GM12878 (cell line): ENCODE results near the gene PGAP6.

Source experiments
- POLR2AphosphoS5 ChIP-seq: IDR thresholded peaks from 2 replicates; pipeline ENCODE4 v1.6.1; 2011; ENCODE audit warnings: mild to moderate bottlenecking, low read length, inconsistent platforms
- RCOR1 ChIP-seq: conservative IDR thresholded peaks from 2 replicates; pipeline ENCODE4 v1.6.1; 2012; ENCODE audit warnings: low read depth, low read length, improper control_type of control experiment
- TF ChIP-seq, protein P1 (sequence below), 3 experiments: IDR thresholded peaks in 2 of 3; conservative IDR thresholded peaks in 1 of 3; 2 replicates each; pipeline ENCODE4 v1.5.1; 2011; ENCODE audit warnings: low read depth in 3 of 3, low read length in 3 of 3, mild to moderate bottlenecking in 3 of 3, control low read depth in 2 of 3, moderate library complexity in 2 of 3, inconsistent platforms in 1 of 3, mixed read lengths in 1 of 3; ENCODE audit not compliant: control insufficient read depth in 2 of 3, insufficient read depth in 1 of 3; ENCODE audit errors: extremely low read depth in 1 of 3

DNA sequence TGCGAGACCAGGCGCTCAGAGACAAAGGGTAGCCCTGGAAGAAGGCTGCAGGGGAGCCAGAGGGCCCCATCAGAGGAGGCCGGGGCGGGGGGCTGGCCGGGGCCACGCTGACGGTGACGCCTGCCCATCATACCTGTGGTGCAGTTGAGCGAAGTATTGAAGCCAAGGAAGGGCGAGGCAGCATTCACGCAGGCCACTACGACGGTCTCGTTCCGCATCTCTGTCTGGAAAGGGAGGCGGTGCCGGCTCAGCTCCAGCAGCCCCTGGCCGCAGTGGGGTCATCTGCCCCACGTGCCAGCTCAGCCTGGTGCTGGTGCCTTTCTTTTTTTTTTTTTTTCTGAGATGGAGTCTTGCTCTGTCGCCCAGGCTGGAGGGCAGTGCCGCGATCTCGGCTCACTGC, 6.6 kb downstream of the PGAP6 start:
- TF ChIP-seq POLR2AphosphoS5 (no peak), RCOR1 (no peak)
- TF ChIP-seq, protein P1, sequence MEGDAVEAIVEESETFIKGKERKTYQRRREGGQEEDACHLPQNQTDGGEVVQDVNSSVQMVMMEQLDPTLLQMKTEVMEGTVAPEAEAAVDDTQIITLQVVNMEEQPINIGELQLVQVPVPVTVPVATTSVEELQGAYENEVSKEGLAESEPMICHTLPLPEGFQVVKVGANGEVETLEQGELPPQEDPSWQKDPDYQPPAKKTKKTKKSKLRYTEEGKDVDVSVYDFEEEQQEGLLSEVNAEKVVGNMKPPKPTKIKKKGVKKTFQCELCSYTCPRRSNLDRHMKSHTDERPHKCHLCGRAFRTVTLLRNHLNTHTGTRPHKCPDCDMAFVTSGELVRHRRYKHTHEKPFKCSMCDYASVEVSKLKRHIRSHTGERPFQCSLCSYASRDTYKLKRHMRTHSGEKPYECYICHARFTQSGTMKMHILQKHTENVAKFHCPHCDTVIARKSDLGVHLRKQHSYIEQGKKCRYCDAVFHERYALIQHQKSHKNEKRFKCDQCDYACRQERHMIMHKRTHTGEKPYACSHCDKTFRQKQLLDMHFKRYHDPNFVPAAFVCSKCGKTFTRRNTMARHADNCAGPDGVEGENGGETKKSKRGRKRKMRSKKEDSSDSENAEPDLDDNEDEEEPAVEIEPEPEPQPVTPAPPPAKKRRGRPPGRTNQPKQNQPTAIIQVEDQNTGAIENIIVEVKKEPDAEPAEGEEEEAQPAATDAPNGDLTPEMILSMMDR (IDR thresholded peaks at IDR 0.05 in 2 of 3, conservative IDR thresholded peaks at IDR 0.05 in 1 of 3; ENCODE audit: control insufficient read depth in 2 of 3, extremely low read depth in 1 of 3, insufficient read depth in 1 of 3, low read depth in 3 of 3, low read length in 3 of 3) = no peak
